OCI-LY3 (cell line): ENCODE measurements around the gene TRIP11.

Experiments
- H2AFZ ChIP-seq: fragments of 200-600, 300-600 bp; shearing (Covaris generic); 2 replicates; pipeline ENCODE4 v1.6.0; 2014; ENCODE audit warnings: antibody characterized with exemption, low read depth, low read length
- H3K27ac ChIP-seq: fragments of 200-600, 300-600 bp; sonication (generic); 2 replicates; pipeline ENCODE4 v1.5.1; 2014; ENCODE audit warnings: mild to moderate bottlenecking, low read length, moderate library complexity, mixed read lengths
- H3K27me3 ChIP-seq: fragments of 200-600, 300-600 bp; sonication (generic); 2 replicates; pipeline ENCODE4 v1.6.1; 2014; ENCODE audit warnings: low read depth, low read length, mixed read lengths
- H3K36me3 ChIP-seq: fragments of 200-600, 300-600 bp; sonication (generic); replicated peaks from 2 replicates; pipeline ENCODE3; 2014; ENCODE audit warnings: low read depth, low read length, mixed read lengths
- H3K4me1 ChIP-seq: fragments of 300-600, 200-600 bp; sonication (generic); 2 replicates; pipeline ENCODE4 v1.6.1; 2014; ENCODE audit warnings: low read length, mixed read lengths
- H3K4me2 ChIP-seq: fragments of 200-600, 300-600 bp; sonication (generic); 2 replicates; pipeline ENCODE4 v1.6.1; 2014; ENCODE audit warnings: low read length, mixed read lengths
- H3K4me3 ChIP-seq: fragments of 300-600, 200-600 bp; sonication (generic); 2 replicates; pipeline ENCODE4 v1.5.1; 2014; ENCODE audit warnings: antibody characterized with exemption, mild to moderate bottlenecking, low read length, moderate library complexity
- H3K79me2 ChIP-seq: fragments of 300-600, 200-600 bp; shearing (Covaris generic); 2 replicates; pipeline ENCODE4 v1.6.1; 2014; ENCODE audit warnings: mild to moderate bottlenecking, low read length, mixed read lengths
- H3K9ac ChIP-seq: fragments of 300-600, 200-600 bp; shearing (Covaris generic); 2 replicates; pipeline ENCODE4 v1.6.0; 2014; ENCODE audit warnings: mild to moderate bottlenecking, low read length, moderate library complexity
- H3K9me3 ChIP-seq: fragments of 200-600, 300-600 bp; shearing (Covaris generic); 2 replicates; pipeline ENCODE4 v1.6.1; 2014; ENCODE audit warnings: low read length, mixed read lengths; ENCODE audit not compliant: insufficient read depth
- H4K20me1 ChIP-seq: fragments of 200-600, 300-600 bp; sonication (generic); 2 replicates; pipeline ENCODE4 v1.6.1; 2016; ENCODE audit warnings: low read length, mixed read lengths; ENCODE audit not compliant: insufficient read depth
- EZH2phosphoT487 ChIP-seq: fragments of 200-600 bp; shearing (Covaris generic); IDR thresholded peaks from 2 replicates; pipeline ENCODE4 v1.6.1; 2018; ENCODE audit warnings: antibody characterized with exemption, mixed run types, low read depth
- TF ChIP-seq, protein P1 (sequence below): fragments of 200-600, 300-600 bp; sonication (generic); IDR thresholded peaks from 2 replicates; pipeline ENCODE4 v1.5.1; 2014; ENCODE audit warnings: antibody characterized with exemption, low read length, low read depth

The TRIP11 gene

DNA sequence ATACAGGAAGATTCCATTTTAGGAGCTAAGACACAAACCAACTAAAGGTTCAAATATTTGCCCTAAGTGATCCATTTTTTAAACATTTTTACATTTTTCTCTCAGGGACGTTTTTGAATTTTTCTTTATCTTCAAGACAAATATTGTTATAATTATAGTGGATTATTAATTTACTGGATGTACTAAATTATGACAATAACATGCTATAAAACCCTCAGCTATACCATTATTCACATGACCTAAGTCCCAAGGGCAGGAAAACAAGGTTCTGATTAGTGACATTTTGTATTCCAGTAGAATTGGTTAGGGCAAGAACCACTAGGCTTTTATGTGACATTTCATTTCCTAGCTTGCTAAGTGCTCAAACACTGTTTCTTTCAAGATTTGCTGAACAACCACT is 75.8 kb downstream of the TRIP11 start:
- H3K4me3 ChIP-seq: no peak overlapping the region

DNA sequence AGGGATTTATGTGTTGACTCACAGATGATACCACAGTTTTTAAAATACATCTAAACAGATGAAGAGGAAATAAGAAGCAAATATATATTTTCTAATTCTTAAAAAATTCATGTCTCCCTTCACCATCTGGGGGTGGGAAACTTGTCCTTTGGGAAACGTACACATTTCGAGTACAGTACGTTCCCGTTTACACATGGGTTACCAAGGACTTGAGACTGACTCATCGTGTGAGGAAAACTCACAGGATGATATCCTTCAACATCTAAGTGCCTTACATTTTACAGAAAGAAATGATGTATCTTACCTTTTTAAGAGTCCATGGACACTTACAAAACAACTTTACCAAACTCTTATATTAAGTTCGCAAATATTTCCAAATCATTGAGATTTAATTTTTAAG is 76.4 kb downstream of the TRIP11 start:
- no peaks in the 10 kb centered on the region for H4K20me1 ChIP-seq
- H2AFZ ChIP-seq: no peak overlapping the region
- H3K27me3 ChIP-seq: no peaks in the 10 kb centered on the region
- H3K4me2 ChIP-seq: no peak overlapping the region
- peaks cover 3% of the 10 kb centered on the region for H3K36me3 ChIP-seq
- no peaks in the 10 kb centered on the region for H3K79me2 ChIP-seq
- H3K4me3 ChIP-seq: no peak overlapping the region
- H3K9ac ChIP-seq: no peak overlapping the region
- no peaks in the 10 kb centered on the region for H3K4me1 ChIP-seq
- TF ChIP-seq, protein P1, sequence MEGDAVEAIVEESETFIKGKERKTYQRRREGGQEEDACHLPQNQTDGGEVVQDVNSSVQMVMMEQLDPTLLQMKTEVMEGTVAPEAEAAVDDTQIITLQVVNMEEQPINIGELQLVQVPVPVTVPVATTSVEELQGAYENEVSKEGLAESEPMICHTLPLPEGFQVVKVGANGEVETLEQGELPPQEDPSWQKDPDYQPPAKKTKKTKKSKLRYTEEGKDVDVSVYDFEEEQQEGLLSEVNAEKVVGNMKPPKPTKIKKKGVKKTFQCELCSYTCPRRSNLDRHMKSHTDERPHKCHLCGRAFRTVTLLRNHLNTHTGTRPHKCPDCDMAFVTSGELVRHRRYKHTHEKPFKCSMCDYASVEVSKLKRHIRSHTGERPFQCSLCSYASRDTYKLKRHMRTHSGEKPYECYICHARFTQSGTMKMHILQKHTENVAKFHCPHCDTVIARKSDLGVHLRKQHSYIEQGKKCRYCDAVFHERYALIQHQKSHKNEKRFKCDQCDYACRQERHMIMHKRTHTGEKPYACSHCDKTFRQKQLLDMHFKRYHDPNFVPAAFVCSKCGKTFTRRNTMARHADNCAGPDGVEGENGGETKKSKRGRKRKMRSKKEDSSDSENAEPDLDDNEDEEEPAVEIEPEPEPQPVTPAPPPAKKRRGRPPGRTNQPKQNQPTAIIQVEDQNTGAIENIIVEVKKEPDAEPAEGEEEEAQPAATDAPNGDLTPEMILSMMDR: no peak
- TF ChIP-seq EZH2phosphoT487: no peak
- no peaks in the 10 kb centered on the region for H3K9me3 ChIP-seq
- H3K27ac ChIP-seq: no peak overlapping the region

More for the DNA sequence above, 75.8 kb downstream of the TRIP11 start:
- H3K36me3 ChIP-seq: peaks cover 8% of the 10 kb centered on the region
- no peaks in the 10 kb centered on the region for H3K4me1 ChIP-seq
- no peaks in the 10 kb centered on the region for H3K9me3 ChIP-seq
- no peak overlapping the region for H3K9ac ChIP-seq
- H3K27me3 ChIP-seq: no peaks in the 10 kb centered on the region
- H4K20me1 ChIP-seq: no peaks in the 10 kb centered on the region
- H3K27ac ChIP-seq: no peak overlapping the region
- H3K4me2 ChIP-seq: no peak overlapping the region
- no peak for TF ChIP-seq EZH2phosphoT487
- TF ChIP-seq, protein P1: no peak
- H2AFZ ChIP-seq: no peak overlapping the region
- no peaks in the 10 kb centered on the region for H3K79me2 ChIP-seq

DNA sequence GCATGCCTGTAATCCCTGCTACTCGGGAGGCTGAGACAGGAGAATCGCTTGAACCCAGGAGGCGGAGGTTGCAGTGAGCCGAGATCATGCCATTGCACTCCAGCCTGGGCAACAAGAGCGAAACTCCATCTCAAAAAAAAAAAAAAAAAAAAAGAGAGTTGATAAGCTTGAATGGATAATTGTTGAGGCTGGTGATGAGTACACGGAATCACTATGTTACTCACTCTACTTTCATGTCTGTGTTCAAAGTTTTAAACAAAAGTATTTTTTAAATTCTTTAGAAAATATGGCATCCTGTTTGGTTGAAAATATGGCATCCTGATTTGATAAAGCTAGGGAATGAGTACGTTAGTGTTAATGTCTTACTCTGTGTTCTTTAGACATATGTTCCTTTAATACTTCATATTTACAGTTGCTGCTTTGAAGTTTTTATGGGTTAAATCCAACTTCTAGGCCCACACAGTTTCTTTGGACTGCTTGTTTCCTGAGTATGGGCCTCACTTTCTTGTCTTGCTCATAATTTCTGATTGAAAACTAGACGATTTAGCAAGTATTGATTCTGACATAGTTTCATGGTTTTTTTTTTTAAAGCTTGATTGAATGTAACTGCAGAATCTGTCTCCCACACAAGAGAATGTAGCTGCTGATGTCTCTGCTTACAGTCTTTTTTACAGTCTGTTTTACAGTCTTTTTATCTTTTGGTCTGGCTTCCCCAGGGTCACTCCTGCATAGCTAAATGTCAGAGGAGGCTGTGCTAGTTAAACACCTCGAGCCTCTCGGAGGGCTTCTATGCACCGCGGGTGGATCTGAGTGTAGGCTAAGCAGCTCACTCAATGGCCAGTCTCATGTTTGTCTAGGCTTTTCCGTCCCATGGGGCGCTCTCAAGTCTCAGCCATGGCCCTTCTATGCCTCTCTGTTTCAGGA is 78.3 kb downstream of the TRIP11 start:
- no peaks in the 10 kb centered on the region for H3K36me3 ChIP-seq
- TF ChIP-seq, protein P1: no peak
- no peak for TF ChIP-seq EZH2phosphoT487
- H3K9me3 ChIP-seq: no peaks in the 10 kb centered on the region
- no peak overlapping the region for H3K4me2 ChIP-seq
- no peak overlapping the region for H2AFZ ChIP-seq
- no peak overlapping the region for H3K27ac ChIP-seq
- H3K4me1 ChIP-seq: no peaks in the 10 kb centered on the region
- no peak overlapping the region for H3K9ac ChIP-seq
- H3K79me2 ChIP-seq: no peaks in the 10 kb centered on the region
- no peaks in the 10 kb centered on the region for H4K20me1 ChIP-seq
- no peaks in the 10 kb centered on the region for H3K27me3 ChIP-seq
- no peak overlapping the region for H3K4me3 ChIP-seq

DNA sequence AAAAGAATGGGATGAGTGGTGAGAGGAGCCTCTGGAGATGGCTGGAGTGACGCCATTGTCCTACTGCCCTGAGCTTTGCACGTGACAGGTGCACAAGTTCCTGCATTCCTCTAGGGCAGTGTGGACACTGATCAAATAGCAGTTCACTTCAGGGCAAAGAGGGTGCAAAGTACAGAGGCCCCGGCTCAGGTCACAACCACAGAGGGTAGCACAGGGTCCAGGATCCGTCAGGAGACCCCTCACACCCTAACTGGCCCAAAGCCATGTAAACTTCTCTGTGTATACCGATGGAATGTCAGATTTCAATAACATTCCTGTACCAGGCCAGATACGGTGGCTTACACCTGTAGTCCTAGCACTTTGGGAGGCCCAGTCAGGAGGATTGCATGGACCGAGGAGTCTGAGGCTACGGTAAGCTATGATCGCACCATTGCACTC is 82.0 kb downstream of the TRIP11 start:
- TF ChIP-seq, protein P1: no peak
- no peak for TF ChIP-seq EZH2phosphoT487
- H3K4me2 ChIP-seq: no peak overlapping the region

More for the DNA sequence above, 82.0 kb downstream of the TRIP11 start:
- Histone ChIP-seq H3K79me2 (no peaks in the 10 kb centered on the region), H4K20me1 (no peaks in the 10 kb centered on the region), H3K9me3 (no peaks in the 10 kb centered on the region), H3K27ac (no peak overlapping the region), H2AFZ (no peak overlapping the region), H3K4me1 (no peaks in the 10 kb centered on the region), H3K27me3 (no peaks in the 10 kb centered on the region), H3K4me3 (no peak overlapping the region), H3K36me3 (no peaks in the 10 kb centered on the region), H3K9ac (no peak overlapping the region)
